H1 (cell line): ENCODE results near the gene UBE2E2. TPM values are rescaled to one million over a fixed set of nuclear protein-coding genes. Genes with fewer than 3 reads are reported as not detected.

ENCODE experiments used
- CTCF ChIA-PET: fragments of 300-600 bp; sonication (Branson Sonifier 250); formaldehyde crosslinking; loops from one replicate; lab custom pipeline; 2021; ENCODE audit not compliant: partially characterized antibody; lab: Charles Lee
- POLR2A ChIA-PET: fragments of 300-600 bp; sonication (Branson Sonifier 250); formaldehyde crosslinking; loops from one replicate; lab custom pipeline; 2021; ENCODE audit warnings: inconsistent platforms; ENCODE audit not compliant: partially characterized antibody; lab: Charles Lee
- DNase-seq, 2 experiments: peaks; one replicate each; pipeline versions ENCODE4 v3.0.0 to v3.0.0-alpha.2; 2010 to 2022; ENCODE audit warnings: low spot score in 2 of 2, low read depth in 1 of 2, mixed read lengths in 1 of 2
- FAIRE-seq: peaks from 2 replicates; lab custom pipeline; 2011; peaks lifted over from hg19 to GRCh38; lab: Jason Lieb, UNC
- H2AFZ ChIP-seq: 2 replicates; pipeline ENCODE4 v1.8.1; 2012; ENCODE audit warnings: low read length, inconsistent platforms
- H2AK5ac ChIP-seq: 2 replicates; pipeline ENCODE4 v1.6.1; 2013; ENCODE audit warnings: low read depth, low read length
- H2BK120ac ChIP-seq: replicated peaks from 2 replicates; pipeline ENCODE3; 2013; ENCODE audit warnings: low read depth, low read length, inconsistent platforms
- H2BK12ac ChIP-seq: 2 replicates; pipeline ENCODE4 v1.6.1; 2013; ENCODE audit warnings: low read depth, low read length
- H2BK15ac ChIP-seq: 2 replicates; pipeline ENCODE4 v1.6.1; 2013; ENCODE audit warnings: low read length
- H2BK20ac ChIP-seq: 2 replicates; pipeline ENCODE4 v1.6.1; 2013; ENCODE audit warnings: low read length
- H2BK5ac ChIP-seq: 2 replicates; pipeline ENCODE4 v1.6.1; 2013; ENCODE audit warnings: low read depth, low read length
- H3K14ac ChIP-seq: 2 replicates; pipeline ENCODE4 v1.6.1; 2013; ENCODE audit warnings: inconsistent platforms; ENCODE audit not compliant: insufficient read length
- H3K18ac ChIP-seq: 2 replicates; pipeline ENCODE4 v1.6.1; 2013; ENCODE audit warnings: low read length; ENCODE audit errors: extremely low read depth
- H3K23ac ChIP-seq: 2 replicates; pipeline ENCODE4 v1.6.1; 2013; ENCODE audit warnings: inconsistent platforms; ENCODE audit not compliant: insufficient read length
- H3K23me2 ChIP-seq: 2 replicates; pipeline ENCODE4 v1.6.1; 2013; ENCODE audit warnings: low read depth, low read length
- H3K27ac ChIP-seq: 2 replicates; pipeline ENCODE4 v1.6.1; 2011; ENCODE audit warnings: low read depth, low read length, inconsistent platforms
- H3K27me3 ChIP-seq, 4 experiments: replicated peaks in 1 of 4; 1 replicate in 1 of 4; 2 replicates in 3 of 4; pipeline versions ENCODE4 v1.6.1 to v1.8.1; 2011 to 2013; ENCODE audit warnings: low read length in 3 of 4, mild to moderate bottlenecking in 3 of 4, inconsistent platforms in 2 of 4, mixed read lengths in 2 of 4, moderate library complexity in 1 of 4; ENCODE audit not compliant: control insufficient read depth in 3 of 4, insufficient read depth in 3 of 4; ENCODE audit errors: extremely low read depth in 1 of 4
- H3K36me3 ChIP-seq, 4 experiments: 2 replicates each; pipeline versions ENCODE4 v1.6.1 to v1.8.1; 2011 to 2013; ENCODE audit warnings: mild to moderate bottlenecking in 4 of 4, low read length in 3 of 4, moderate library complexity in 2 of 4, control low read depth in 1 of 4, inconsistent platforms in 1 of 4; ENCODE audit not compliant: insufficient read depth in 4 of 4, control insufficient read depth in 2 of 4
- H3K4ac ChIP-seq: replicated peaks from 2 replicates; pipeline ENCODE3; 2013; ENCODE audit warnings: low read length, low read depth, mixed read lengths, inconsistent platforms; ENCODE audit not compliant: insufficient read length
- H3K4me1 ChIP-seq, 4 experiments: replicated peaks in 1 of 4; 1 replicate in 1 of 4; 2 replicates in 3 of 4; pipeline versions ENCODE4 v1.6.1 to v1.8.1; 2011 to 2013; ENCODE audit warnings: low read length in 3 of 4, inconsistent platforms in 2 of 4, mixed read lengths in 1 of 4; ENCODE audit not compliant: insufficient read depth in 4 of 4, control insufficient read depth in 3 of 4
- H3K4me2 ChIP-seq, 2 experiments: 2 replicates each; pipeline versions ENCODE4 v1.6.1 to v1.8.1; 2011 to 2013; ENCODE audit warnings: low read depth in 2 of 2, low read length in 2 of 2, control low read depth in 1 of 2, inconsistent platforms in 1 of 2, mild to moderate bottlenecking in 1 of 2; ENCODE audit not compliant: insufficient read depth in 1 of 2
- H3K4me3 ChIP-seq, 4 experiments: fragments of 200-600, 300-600 bp in 1 of 4; sonication (generic), shearing (Covaris generic), sonication (Bioruptor Twin) in 1 of 4; 2 replicates each; pipeline versions ENCODE4 v1.5.1 to v1.8.1; 2011 to 2016; ENCODE audit warnings: low read length in 4 of 4, low read depth in 3 of 4, control low read depth in 2 of 4, inconsistent platforms in 2 of 4, mild to moderate bottlenecking in 2 of 4, mixed read lengths in 1 of 4, moderate library complexity in 1 of 4; ENCODE audit not compliant: insufficient read depth in 2 of 4; ENCODE audit errors: extremely low read depth in 1 of 4
- H3K56ac ChIP-seq: replicated peaks from 2 replicates; pipeline ENCODE3; 2013; ENCODE audit warnings: low read depth, mild to moderate bottlenecking, mixed read lengths, low read length, inconsistent platforms; ENCODE audit not compliant: insufficient read length
- H3K79me1 ChIP-seq: 2 replicates; pipeline ENCODE4 v1.6.1; 2013; ENCODE audit warnings: low read depth, low read length, control low read depth
- H3K79me2 ChIP-seq, 2 experiments: 2 replicates each; pipeline versions ENCODE4 v1.6.1 to v1.8.1; 2012 to 2013; ENCODE audit warnings: low read length in 2 of 2, mild to moderate bottlenecking in 2 of 2, inconsistent platforms in 1 of 2; ENCODE audit not compliant: insufficient read depth in 2 of 2, control insufficient read depth in 1 of 2
- H3K9ac ChIP-seq, 4 experiments: replicated peaks in 1 of 4; 1 replicate in 1 of 4; 2 replicates in 3 of 4; pipeline versions ENCODE4 v1.6.1 to v1.8.1; 2011 to 2013; ENCODE audit warnings: low read depth in 3 of 4, low read length in 3 of 4, control low read depth in 2 of 4, mild to moderate bottlenecking in 2 of 4, moderate library complexity in 2 of 4, inconsistent platforms in 1 of 4; ENCODE audit errors: extremely low read depth in 1 of 4
- H3K9me3 ChIP-seq, 2 experiments: 2 replicates each; pipeline versions ENCODE4 v1.6.1 to v1.8.1; 2012 to 2013; ENCODE audit warnings: mild to moderate bottlenecking in 2 of 2, moderate library complexity in 2 of 2, control low read depth in 1 of 2, inconsistent platforms in 1 of 2, low read depth in 1 of 2, low read length in 1 of 2, mixed read lengths in 1 of 2; ENCODE audit not compliant: insufficient read depth in 2 of 2
- H4K20me1 ChIP-seq, 2 experiments: replicated peaks in 1 of 2; 2 replicates each; pipeline versions ENCODE3 to v1.8.1; 2011 to 2013; ENCODE audit warnings: inconsistent platforms in 2 of 2, low read length in 2 of 2, mild to moderate bottlenecking in 1 of 2; ENCODE audit not compliant: insufficient read depth in 2 of 2, control insufficient read depth in 1 of 2
- H4K5ac ChIP-seq: 2 replicates; pipeline ENCODE4 v1.6.1; 2013; ENCODE audit warnings: low read length, low read depth, mixed read lengths, inconsistent platforms; ENCODE audit not compliant: insufficient read length
- H4K8ac ChIP-seq: 2 replicates; pipeline ENCODE4 v1.8.0; 2013; ENCODE audit warnings: mild to moderate bottlenecking, moderate library complexity, low read length, inconsistent platforms; ENCODE audit not compliant: insufficient read depth; ENCODE audit errors: extremely low read depth
- H4K91ac ChIP-seq: replicated peaks from 2 replicates; pipeline ENCODE3; 2013; ENCODE audit warnings: low read length, mixed read lengths, inconsistent platforms; ENCODE audit not compliant: insufficient read length
- BCL11A ChIP-seq, 2 experiments: IDR thresholded peaks; one replicate each; pipeline ENCODE4 v1.6.1; 2011; ENCODE audit warnings: low read depth in 2 of 2, low read length in 2 of 2, mild to moderate bottlenecking in 2 of 2
- BRCA1 ChIP-seq: IDR thresholded peaks from 2 replicates; pipeline ENCODE4 v1.6.1; 2012; ENCODE audit warnings: low read depth, low read length, improper control_type of control experiment
- CHD1 ChIP-seq: IDR thresholded peaks from 2 replicates; pipeline ENCODE4 v1.6.1; 2012; ENCODE audit warnings: low read depth, low read length, improper control_type of control experiment
- MAFK ChIP-seq: IDR thresholded peaks from 2 replicates; pipeline ENCODE4 v1.6.1; 2012; ENCODE audit warnings: low read depth, mild to moderate bottlenecking, improper control_type of control experiment, low read length
- POLR2AphosphoS5 ChIP-seq: IDR thresholded peaks from 2 replicates; pipeline ENCODE4 v1.6.1; 2011; ENCODE audit warnings: low read depth, low read length
- RFX5 ChIP-seq: IDR thresholded peaks from 2 replicates; pipeline ENCODE4 v1.6.1; 2011; ENCODE audit warnings: low read depth, low read length, improper control_type of control experiment, borderline replicate concordance
- RXRA ChIP-seq: IDR thresholded peaks from 2 replicates; pipeline ENCODE4 v1.6.1; 2011; ENCODE audit warnings: low read depth, mild to moderate bottlenecking, low read length, moderate library complexity; ENCODE audit not compliant: insufficient read depth
- WGBS, 2 experiments: shearing (Covaris generic) in 1 of 2; methylation state at CpG; one replicate each; pipeline versions ENCODE4 v1.1.6 to v1.1.7; 2013 to 2015; ENCODE audit warnings: low lambda C conversion rate in 2 of 2, mixed read lengths in 2 of 2, inconsistent platforms in 1 of 2, low coverage in 1 of 2, missing lambda C conversion rate in 1 of 2; ENCODE audit not compliant: insufficient replicate concordance in 2 of 2, insufficient coverage in 1 of 2, insufficient read length in 1 of 2; ENCODE audit errors: extremely low coverage in 1 of 2, missing lambda C conversion rate in 1 of 2; 5-methylcytosine and 5-hydroxymethylcytosine counted together
- polyA plus RNA-seq, 7 experiments: library from polyadenylated mRNA; depleted of rRNA in 3 of 7; stranded (reverse) in 5 of 7; unstranded in 2 of 7; fragments of >200 nt in 5 of 7; fragments of 200-250 nt in 2 of 7; gene quantifications; 1 replicate in 5 of 7; 2 replicates in 1 of 7; 4 replicates in 1 of 7; pipeline versions ENCODE4 v1.2.1 to v1.2.3, GENCODE V29; 2011 to 2013; ENCODE audit warnings: missing spikeins in 2 of 7, mixed read lengths in 2 of 7
- total RNA-seq: library from RNA; stranded (reverse); fragmentation: NEBNext Ultra II Directional; extraction: Animal tissue kit (Norgen Biotek cat#: 25700); gene quantifications from 2 replicates; pipeline ENCODE4 v1.2.1, GENCODE V29; 2021
- TF ChIP-seq, protein P1 (sequence below): IDR thresholded peaks from 2 replicates; pipeline ENCODE4 v1.6.1; 2012; ENCODE audit warnings: inconsistent platforms
- TF ChIP-seq, protein P2 (sequence below): IDR thresholded peaks from 2 replicates; pipeline ENCODE4 v1.6.1; 2012; ENCODE audit warnings: low read length, inconsistent platforms

Gene UBE2E2
- total and polyA plus RNA-seq, 2 of the 8 experiments (the other 6 are each of a cell fraction or from before 2014, with no cell fraction given) = 57.6 to 70.6 TPM

DNA sequence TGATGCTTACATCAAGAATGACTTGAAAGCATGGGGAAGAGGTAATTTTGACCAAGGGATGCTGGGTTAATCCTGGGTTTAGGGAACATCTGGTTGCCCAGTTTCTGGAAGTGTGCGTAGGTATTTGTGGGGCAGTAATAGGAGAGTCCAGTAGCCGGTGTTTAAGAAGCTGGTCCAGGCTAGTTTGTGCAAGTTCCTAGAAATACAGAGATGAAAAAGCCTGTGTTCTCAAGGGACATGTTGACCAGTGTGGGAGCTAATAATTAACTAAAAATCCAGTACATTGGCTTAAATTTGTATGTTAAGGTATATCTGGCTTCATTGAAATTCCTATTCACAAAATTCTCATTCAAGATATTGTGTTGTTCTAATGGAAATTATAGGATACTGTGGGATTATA lies 51.2 kb downstream of the UBE2E2 start:
- no peak overlapping the region for H2BK120ac ChIP-seq
- H2AK5ac ChIP-seq = no peak overlapping the region
- ChIA-PET CTCF (interaction anchor here (1.7 kb wide), 1 partner anchor 16 kb away, joined by 4 read pairs; no protein-coding TSS in a partner anchor), POLR2A (no interaction called here)
- no peaks in the 10 kb centered on the region; the same call in 1 of the 2 replicates for H3K79me1 ChIP-seq
- no peak overlapping the region for H2BK15ac ChIP-seq
- H3K4me3 ChIP-seq = no peak overlapping the region
- no peak overlapping the region for H4K8ac ChIP-seq
- H2BK5ac ChIP-seq = no peak overlapping the region
- H4K91ac ChIP-seq = no peak overlapping the region
- FAIRE-seq = no peak
- WGBS, 2 experiments = 97% methylated on average over 2 of the region's 2 CpGs; no CpG with 5 or more reads in 1 of the 2 experiments
- no peaks in the 10 kb centered on the region for H4K20me1 ChIP-seq
- no peak overlapping the region for H2BK12ac ChIP-seq
- no peak overlapping the region for H4K5ac ChIP-seq
- no peak overlapping the region for H3K9ac ChIP-seq
- H3K4me2 ChIP-seq = no peak overlapping the region
- H3K4ac ChIP-seq = no peak overlapping the region
- no peak overlapping the region for H3K23ac ChIP-seq
- 0 out of 4 replicates have a peak, but pooled peaks cover 0 to 4% of the 10 kb centered on the region in 2 experiments for H3K9me3 ChIP-seq
- no peak for DNase-seq
- no peak overlapping the region for H3K27ac ChIP-seq
- no peak overlapping the region for H2BK20ac ChIP-seq
- H3K79me2 ChIP-seq = peaks cover 0 to 60% of the 10 kb centered on the region in 2 experiments; a peak in 2 of 4 replicates
- no peaks in the 10 kb centered on the region for H3K4me1 ChIP-seq
- H3K56ac ChIP-seq = no peak overlapping the region
- H3K14ac ChIP-seq = no peak overlapping the region
- H3K23me2 ChIP-seq = no peaks in the 10 kb centered on the region; the same call in 1 of the 2 replicates
- H2AFZ ChIP-seq = no peak overlapping the region
- no peaks in the 10 kb centered on the region for H3K36me3 ChIP-seq
- H3K18ac ChIP-seq = no peak overlapping the region
- H3K27me3 ChIP-seq = no peaks in the 10 kb centered on the region
- TF ChIP-seq POLR2AphosphoS5 (no peak), BRCA1 (no peak), RXRA (no peak), MAFK (no peak), RFX5 (no peak), BCL11A (IDR thresholded peaks at IDR 0.05; ENCODE audit: low read depth in 2 of 2, low read length in 2 of 2) (no peak), CHD1 (no peak)
- TF ChIP-seq, protein P1, sequence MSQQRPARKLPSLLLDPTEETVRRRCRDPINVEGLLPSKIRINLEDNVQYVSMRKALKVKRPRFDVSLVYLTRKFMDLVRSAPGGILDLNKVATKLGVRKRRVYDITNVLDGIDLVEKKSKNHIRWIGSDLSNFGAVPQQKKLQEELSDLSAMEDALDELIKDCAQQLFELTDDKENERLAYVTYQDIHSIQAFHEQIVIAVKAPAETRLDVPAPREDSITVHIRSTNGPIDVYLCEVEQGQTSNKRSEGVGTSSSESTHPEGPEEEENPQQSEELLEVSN = no peak
- TF ChIP-seq, protein P2, sequence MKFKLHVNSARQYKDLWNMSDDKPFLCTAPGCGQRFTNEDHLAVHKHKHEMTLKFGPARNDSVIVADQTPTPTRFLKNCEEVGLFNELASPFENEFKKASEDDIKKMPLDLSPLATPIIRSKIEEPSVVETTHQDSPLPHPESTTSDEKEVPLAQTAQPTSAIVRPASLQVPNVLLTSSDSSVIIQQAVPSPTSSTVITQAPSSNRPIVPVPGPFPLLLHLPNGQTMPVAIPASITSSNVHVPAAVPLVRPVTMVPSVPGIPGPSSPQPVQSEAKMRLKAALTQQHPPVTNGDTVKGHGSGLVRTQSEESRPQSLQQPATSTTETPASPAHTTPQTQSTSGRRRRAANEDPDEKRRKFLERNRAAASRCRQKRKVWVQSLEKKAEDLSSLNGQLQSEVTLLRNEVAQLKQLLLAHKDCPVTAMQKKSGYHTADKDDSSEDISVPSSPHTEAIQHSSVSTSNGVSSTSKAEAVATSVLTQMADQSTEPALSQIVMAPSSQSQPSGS = no peak
